Subcutaneous abdominal adipose tissue (tissue), 5 donors: Measurements from ENCODE around the gene CTIF.

Experiments used
- H3K27ac ChIP-seq: one replicate; pipeline ENCODE4 v1.7.0; 2013; ENCODE audit warnings: low read depth, mild to moderate bottlenecking, inconsistent platforms, low read length, moderate library complexity
- H3K27me3 ChIP-seq, 5 donors: one replicate each; pipeline ENCODE4 v1.7.0; 2013; ENCODE audit warnings: low read length in 5 of 5, inconsistent platforms in 1 of 5; ENCODE audit not compliant: control insufficient read depth in 5 of 5, insufficient read depth in 4 of 5
- H3K36me3 ChIP-seq, 5 donors: one replicate each; pipeline ENCODE4 v1.7.0; 2013; ENCODE audit warnings: low read length in 5 of 5; ENCODE audit not compliant: control insufficient read depth in 5 of 5, insufficient read depth in 5 of 5
- H3K4me1 ChIP-seq, 5 donors: one replicate each; pipeline ENCODE4 v1.7.0; 2013; ENCODE audit warnings: low read length in 5 of 5, mild to moderate bottlenecking in 3 of 5, moderate library complexity in 1 of 5; ENCODE audit not compliant: control insufficient read depth in 5 of 5, insufficient read depth in 5 of 5
- H3K4me3 ChIP-seq, 5 donors: one replicate each; pipeline ENCODE4 v1.7.0; 2013; ENCODE audit warnings: low read length in 5 of 5, low read depth in 1 of 5
- H3K9ac ChIP-seq, 5 donors: one replicate each; pipeline ENCODE4 v1.7.0; 2013; ENCODE audit warnings: low read length in 5 of 5, mild to moderate bottlenecking in 4 of 5, moderate library complexity in 3 of 5
- H3K9me3 ChIP-seq, 5 donors: one replicate each; pipeline ENCODE4 v1.7.0; 2013; ENCODE audit warnings: low read length in 5 of 5; ENCODE audit not compliant: control insufficient read depth in 5 of 5
- donor health status: healthy.
- donor health status: healthy.
- donor health status: healthy.
- donor health status: healthy.
- donor health status: healthy.

CTIF gene

DNA sequence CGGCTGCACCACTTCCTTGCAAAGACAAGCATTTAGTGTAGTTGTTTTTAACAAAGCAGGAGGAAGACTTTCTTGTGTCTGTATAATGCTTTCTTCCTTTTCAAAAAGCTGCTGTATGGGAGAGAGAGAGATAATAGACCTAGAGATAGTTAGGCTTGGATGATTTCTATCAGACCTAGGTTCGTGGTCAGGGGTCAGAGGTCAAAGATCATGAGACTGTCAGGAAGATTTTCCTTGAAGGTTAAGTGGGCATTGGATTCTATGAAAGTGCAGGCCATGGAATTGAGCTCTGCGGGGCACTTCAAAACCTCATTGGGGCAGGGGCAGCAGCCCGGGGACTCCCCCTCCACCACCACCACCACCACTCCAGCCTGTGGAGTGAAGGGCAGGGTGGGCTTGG is 164.6 kb downstream of the CTIF start:
- H3K4me1 ChIP-seq: peaks cover 0 to 12% (median 2%) of the 10 kb centered on the region in 5 donors
- no peak overlapping the region for H3K9ac ChIP-seq
- H3K27me3 ChIP-seq: no peaks in the 10 kb centered on the region
- no peak overlapping the region for H3K4me3 ChIP-seq
- no peaks in the 10 kb centered on the region for H3K9me3 ChIP-seq
- H3K27ac ChIP-seq: no peak overlapping the region
- H3K36me3 ChIP-seq: peaks cover 0 to 21% (median 16%) of the 10 kb centered on the region in 5 donors

DNA sequence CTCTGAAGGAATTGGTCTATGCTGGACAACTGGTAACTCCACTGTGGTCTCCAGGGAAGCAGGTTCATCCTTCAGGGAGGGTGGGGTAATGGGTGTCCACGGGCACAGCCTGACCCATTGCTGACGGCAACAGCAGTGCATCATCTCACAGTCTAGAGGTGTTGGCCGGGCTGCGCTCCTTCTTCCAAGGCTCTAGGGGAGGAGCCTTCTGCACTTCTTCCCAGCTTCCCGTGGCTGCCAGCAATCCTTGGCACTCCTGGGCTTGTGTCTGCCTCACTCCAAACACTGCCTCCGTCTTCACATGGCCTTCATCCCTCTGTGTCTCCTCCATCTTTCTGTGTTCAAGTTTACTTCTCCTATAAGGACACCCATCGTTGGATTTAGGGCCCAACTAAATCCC is 166.2 kb downstream of the CTIF start:
- H3K4me3 ChIP-seq: no peak overlapping the region
- no peak overlapping the region for H3K27ac ChIP-seq
- peaks cover 0 to 14% (median 13%) of the 10 kb centered on the region in 5 donors for H3K36me3 ChIP-seq
- peaks cover 0 to 21% (median 10%) of the 10 kb centered on the region in 5 donors for H3K4me1 ChIP-seq
- H3K9ac ChIP-seq: no peak overlapping the region
- no peaks in the 10 kb centered on the region for H3K27me3 ChIP-seq
- H3K9me3 ChIP-seq: no peaks in the 10 kb centered on the region

DNA sequence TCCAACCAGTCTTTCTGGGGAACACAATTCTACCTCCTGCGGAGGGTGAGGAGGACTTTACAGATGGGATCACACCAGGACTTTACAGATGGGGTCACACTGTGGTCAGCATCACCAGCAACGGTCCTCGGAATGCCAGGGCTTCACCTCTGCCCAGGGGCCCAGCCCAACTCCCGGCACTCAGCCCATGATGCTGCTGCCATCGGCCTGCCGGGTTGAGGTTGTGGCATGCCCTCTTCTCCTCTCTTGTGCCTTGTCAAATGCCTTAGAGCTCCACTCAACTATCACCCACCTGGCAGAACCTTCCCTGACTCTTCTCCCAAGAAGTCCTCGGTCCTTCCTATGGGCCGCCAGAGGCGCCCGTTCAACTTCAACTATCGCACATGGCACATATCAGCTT is 166.7 kb downstream of the CTIF start:
- peaks cover 0 to 25% (median 12%) of the 10 kb centered on the region in 5 donors for H3K4me1 ChIP-seq
- no peaks in the 10 kb centered on the region for H3K27me3 ChIP-seq
- H3K36me3 ChIP-seq: peaks cover 0 to 13% (median 8%) of the 10 kb centered on the region in 5 donors
- H3K9me3 ChIP-seq: no peaks in the 10 kb centered on the region
- no peak overlapping the region for H3K4me3 ChIP-seq
- no peak overlapping the region for H3K9ac ChIP-seq
- H3K27ac ChIP-seq: no peak overlapping the region

DNA sequence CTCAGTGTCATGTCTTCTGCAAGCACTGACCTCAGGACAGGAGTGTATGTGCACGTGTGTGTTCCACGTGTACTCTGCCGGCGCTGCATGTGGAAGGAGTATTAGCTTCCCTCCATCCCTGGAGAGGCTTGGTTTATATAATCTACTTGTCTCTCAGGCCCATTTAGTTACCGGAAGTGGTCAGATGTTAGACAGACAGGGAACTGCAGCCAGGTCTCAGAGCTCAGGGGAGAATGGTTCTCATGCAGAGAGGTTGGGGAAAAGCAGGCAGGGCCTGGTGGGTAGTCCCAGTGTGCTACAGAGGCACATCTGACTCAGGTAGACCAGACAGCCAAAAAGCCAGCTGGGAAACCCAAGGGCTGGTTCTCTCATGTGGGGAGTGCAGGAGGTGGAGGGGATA is 167.9 kb downstream of the CTIF start:
- Histone ChIP-seq H3K27ac (no peak overlapping the region), H3K36me3 (peaks cover 0 to 10% (median 7%) of the 10 kb centered on the region in 5 donors), H3K9ac (no peak overlapping the region), H3K27me3 (no peaks in the 10 kb centered on the region), H3K9me3 (no peaks in the 10 kb centered on the region), H3K4me3 (no peak overlapping the region), H3K4me1 (peaks cover 0 to 25% (median 14%) of the 10 kb centered on the region in 5 donors)

DNA sequence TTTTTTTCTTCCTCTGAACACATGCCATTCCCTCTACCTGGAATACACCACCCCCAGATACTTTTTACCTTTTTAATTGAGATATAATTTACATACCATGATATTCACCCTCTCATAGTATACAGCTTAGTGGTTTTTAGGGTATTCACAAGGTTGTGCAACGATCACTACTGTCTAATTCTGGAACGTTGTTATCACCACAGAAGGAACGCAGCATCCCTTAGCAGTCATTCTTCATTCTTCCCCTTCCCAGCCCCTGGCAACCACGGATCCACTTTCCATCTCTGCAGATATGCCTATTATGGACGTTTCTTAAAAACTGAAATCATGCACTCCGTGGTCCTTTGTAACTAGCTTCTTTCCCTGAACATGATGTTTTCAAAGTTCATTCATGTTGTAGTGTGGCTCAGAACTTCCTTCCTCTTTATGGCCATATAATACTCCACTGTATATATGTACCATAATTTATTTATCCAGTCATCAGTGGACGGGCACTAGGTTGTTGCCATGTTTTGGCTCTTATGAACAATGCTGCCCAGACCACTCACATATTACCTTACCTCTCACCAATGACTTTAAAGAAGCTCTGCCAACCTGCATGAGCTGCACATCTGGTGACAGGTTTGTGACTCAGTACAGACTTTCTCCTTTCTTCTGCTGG is 168.9 kb downstream of the CTIF start:
- no peaks in the 10 kb centered on the region for H3K9me3 ChIP-seq
- H3K27me3 ChIP-seq: no peaks in the 10 kb centered on the region
- H3K9ac ChIP-seq: no peak overlapping the region
- H3K4me1 ChIP-seq: peaks cover 2 to 30% (median 22%) of the 10 kb centered on the region in 5 donors
- peaks cover 0 to 13% (median 7%) of the 10 kb centered on the region in 5 donors for H3K36me3 ChIP-seq
- H3K27ac ChIP-seq: no peak overlapping the region
- H3K4me3 ChIP-seq: no peak overlapping the region

DNA sequence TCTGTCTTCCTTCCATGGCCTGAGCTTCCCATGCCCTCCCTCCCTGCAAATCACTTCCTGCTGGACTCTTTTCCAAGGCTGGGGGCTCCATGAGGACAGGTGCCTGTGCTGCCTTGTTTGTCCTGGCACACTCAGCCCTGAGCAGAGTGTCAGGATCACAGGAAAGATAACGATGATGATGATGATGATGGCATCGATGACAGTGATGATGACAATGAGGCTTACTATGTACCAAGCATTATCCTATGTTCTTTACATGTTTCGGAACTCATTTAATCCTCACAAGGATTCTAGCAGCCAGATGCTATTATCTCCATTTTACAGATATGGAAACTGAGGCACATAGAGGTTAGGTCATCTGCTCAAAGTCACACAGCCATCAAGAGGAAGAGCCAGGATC is 170.0 kb downstream of the CTIF start:
- Histone ChIP-seq H3K27ac (no peak overlapping the region), H3K9me3 (no peaks in the 10 kb centered on the region), H3K4me1 (peaks cover 6 to 41% (median 33%) of the 10 kb centered on the region in 5 donors), H3K4me3 (no peak overlapping the region), H3K9ac (no peak overlapping the region), H3K27me3 (no peaks in the 10 kb centered on the region), H3K36me3 (peaks cover 0 to 13% (median 7%) of the 10 kb centered on the region in 5 donors)

DNA sequence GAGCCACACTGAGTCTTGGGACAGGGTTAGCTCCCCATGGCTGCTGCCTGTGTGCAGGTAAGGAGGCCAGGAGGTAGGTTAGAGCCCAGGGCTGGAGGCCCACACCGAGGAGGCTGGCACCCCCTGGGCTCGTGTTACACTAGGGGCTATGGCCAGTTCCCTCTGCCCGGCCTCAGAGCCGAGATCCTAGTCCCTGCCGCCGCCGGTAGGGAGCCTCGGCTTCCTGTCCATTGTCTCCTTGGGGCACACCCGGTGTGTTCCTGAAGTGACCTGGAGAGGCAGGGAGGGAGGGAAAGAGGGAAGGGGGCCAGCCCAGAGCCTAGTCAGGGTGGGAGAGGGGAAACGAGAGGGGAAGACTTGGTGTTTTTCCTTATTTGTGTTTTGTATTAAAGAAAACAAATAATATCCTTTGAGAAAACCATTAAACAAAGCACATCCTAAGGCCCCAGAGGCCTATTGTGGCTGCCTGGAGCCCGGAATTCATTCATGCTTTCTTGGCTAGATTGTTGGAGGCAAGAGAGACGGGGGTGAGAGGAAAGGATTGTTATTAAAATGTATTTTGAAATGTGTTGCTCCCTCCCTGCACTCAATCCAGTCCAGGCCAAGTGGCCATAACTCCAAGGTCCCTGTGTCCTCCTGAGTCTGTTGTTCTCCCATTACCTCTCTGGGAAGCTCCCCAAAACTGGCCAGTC is 170.7 kb downstream of the CTIF start:
- Histone ChIP-seq H3K36me3 (peaks cover 0 to 10% (median 7%) of the 10 kb centered on the region in 5 donors), H3K9ac (peak overlapping the region in 1 of 5 donors; percentile 0), H3K9me3 (no peaks in the 10 kb centered on the region), H3K4me1 (peaks cover 6 to 48% (median 39%) of the 10 kb centered on the region in 5 donors), H3K27me3 (no peaks in the 10 kb centered on the region), H3K4me3 (no peak overlapping the region), H3K27ac (no peak overlapping the region)

DNA sequence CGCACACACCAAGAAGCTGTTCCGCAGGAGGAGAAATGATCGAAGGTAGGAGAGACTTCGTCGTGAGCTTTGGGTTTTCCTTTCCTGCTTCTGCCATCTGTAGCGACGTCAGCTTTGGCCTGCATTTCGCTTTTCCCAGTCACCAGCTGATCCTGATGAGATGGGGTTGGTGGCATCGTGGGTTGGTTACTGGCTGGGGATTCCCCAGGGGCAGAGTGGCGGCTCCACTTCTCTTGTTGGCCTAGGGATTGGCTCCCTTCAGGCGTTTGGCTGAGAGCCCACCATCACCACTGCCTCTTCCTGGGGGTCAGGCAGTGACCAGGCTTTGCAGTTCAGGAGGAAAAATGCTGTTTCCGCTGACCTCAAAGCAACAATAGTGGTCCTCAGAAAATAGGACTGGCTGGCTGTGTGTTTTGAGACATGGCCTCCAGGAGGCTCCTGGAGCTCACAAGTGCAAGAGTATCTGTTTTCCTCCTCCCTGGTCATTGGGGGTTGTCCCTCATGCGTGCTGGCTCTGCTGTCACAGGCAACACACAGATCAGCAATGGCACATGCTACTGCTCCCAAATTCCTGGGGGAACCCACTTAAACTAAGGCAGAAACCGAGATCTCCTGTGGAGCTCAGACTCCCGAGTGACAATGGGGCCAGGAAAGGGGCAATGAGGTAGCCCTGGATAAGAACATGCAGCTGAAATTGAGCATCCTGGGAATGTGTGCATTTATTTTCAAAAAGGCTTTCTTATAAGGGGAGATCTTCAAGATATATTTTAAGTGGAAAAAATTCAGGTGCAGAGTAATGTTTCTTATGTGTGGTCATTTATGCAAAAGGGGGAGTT is 173.0 kb downstream of the CTIF start:
- Histone ChIP-seq H3K27ac (no peak overlapping the region), H3K9me3 (no peaks in the 10 kb centered on the region), H3K4me1 (peaks cover 6 to 64% (median 47%) of the 10 kb centered on the region in 5 donors), H3K27me3 (no peaks in the 10 kb centered on the region), H3K9ac (no peak overlapping the region), H3K36me3 (peaks cover 0 to 9% (median 2%) of the 10 kb centered on the region in 5 donors), H3K4me3 (no peak overlapping the region)

DNA sequence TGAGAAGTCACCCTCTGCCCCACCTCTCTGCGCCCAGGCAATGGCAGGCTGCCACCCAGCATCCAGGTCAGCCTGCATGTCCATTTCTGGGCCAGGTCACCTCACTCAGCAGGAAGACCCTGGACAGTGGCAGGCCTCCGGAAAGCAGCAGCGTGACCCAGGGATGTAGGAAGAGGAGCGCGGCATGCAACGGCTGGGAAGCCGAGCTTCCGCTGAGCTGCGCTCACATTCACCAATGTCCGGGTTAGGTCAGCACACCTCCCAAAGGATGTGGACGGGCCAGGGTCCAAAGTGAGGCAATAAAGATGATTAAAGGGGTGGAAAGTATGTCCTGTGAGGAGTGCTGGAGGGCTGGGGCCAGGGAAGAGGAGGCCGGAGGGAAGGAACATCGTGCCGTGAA is 174.5 kb downstream of the CTIF start:
- Histone ChIP-seq H3K27me3 (no peaks in the 10 kb centered on the region), H3K4me1 (peaks cover 6 to 63% (median 42%) of the 10 kb centered on the region in 5 donors), H3K9me3 (no peaks in the 10 kb centered on the region), H3K4me3 (no peak overlapping the region), H3K27ac (peak overlapping the region; percentile 83), H3K36me3 (peaks cover 0 to 10% (median 3%) of the 10 kb centered on the region in 5 donors), H3K9ac (peak overlapping the region in 3 of 5 donors; percentile 7 to 37 (median 16))
